Measurements from ENCODE around the gene OTUD7B.

Gene OTUD7B

DNA sequence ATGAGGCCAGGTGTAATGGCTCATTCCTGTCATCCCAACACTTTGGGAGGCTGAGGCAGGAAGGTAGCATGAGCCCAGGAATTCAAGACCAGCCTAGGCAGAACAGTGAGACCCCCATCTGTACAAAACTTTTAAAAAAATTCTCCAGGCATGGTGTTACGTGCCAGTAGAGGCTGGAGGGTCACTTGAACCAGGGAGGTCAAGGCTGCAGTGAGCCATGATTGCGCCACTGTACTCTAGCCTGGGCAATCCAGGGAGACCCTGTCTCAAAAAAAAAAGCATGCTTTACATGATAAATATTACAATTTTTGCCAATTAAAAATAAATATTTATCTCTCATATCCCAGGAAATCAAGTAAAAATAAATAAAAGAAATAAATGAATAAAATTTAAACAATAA, 39.4 kb upstream of the OTUD7B start:
- Histone ChIP-seq H3K4me3 (ENCODE audit: low read length) (no peak overlapping the region), H3K36me3 (replicated peaks; ENCODE audit: insufficient read depth, low read length) (no peaks in the 10 kb centered on the region), H4K20me1 (ENCODE audit: insufficient read depth, low read length) (no peaks in the 10 kb centered on the region), H3K4me2 (ENCODE audit: low read depth, low read length) (no peak overlapping the region), H3F3A (ENCODE audit: insufficient read depth, low read length) (no peaks in the 10 kb centered on the region), H3K9me2 (replicated peaks; ENCODE audit: insufficient read depth, low read length) (no peaks in the 10 kb centered on the region), H3K9me3 (replicated peaks; ENCODE audit: insufficient read depth, low read length) (no peaks in the 10 kb centered on the region), H2AFZ (ENCODE audit: low read length) (no peak overlapping the region), H3K79me2 (ENCODE audit: low read length) (no peaks in the 10 kb centered on the region), H3K9ac (ENCODE audit: low read length) (no peak overlapping the region), H3K4me1 (ENCODE audit: low read length) (peaks cover 12% of the 10 kb centered on the region), H3K27me3 (replicated peaks; ENCODE audit: insufficient read depth, low read length) (no peaks in the 10 kb centered on the region), H3K27ac (ENCODE audit: low read length) (no peak overlapping the region)
- DNase-seq = no peak
- TF ChIP-seq EZH2 (optimal IDR thresholded peaks at IDR 0.05; ENCODE audit: low read depth, low read length) (no peak), EZH2phosphoT487 (IDR thresholded peaks at IDR 0.05; ENCODE audit: low read length) (no peak)
- TF ChIP-seq, protein P1, sequence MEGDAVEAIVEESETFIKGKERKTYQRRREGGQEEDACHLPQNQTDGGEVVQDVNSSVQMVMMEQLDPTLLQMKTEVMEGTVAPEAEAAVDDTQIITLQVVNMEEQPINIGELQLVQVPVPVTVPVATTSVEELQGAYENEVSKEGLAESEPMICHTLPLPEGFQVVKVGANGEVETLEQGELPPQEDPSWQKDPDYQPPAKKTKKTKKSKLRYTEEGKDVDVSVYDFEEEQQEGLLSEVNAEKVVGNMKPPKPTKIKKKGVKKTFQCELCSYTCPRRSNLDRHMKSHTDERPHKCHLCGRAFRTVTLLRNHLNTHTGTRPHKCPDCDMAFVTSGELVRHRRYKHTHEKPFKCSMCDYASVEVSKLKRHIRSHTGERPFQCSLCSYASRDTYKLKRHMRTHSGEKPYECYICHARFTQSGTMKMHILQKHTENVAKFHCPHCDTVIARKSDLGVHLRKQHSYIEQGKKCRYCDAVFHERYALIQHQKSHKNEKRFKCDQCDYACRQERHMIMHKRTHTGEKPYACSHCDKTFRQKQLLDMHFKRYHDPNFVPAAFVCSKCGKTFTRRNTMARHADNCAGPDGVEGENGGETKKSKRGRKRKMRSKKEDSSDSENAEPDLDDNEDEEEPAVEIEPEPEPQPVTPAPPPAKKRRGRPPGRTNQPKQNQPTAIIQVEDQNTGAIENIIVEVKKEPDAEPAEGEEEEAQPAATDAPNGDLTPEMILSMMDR (IDR thresholded peaks at IDR 0.05; ENCODE audit: low read length) = no peak

DNA sequence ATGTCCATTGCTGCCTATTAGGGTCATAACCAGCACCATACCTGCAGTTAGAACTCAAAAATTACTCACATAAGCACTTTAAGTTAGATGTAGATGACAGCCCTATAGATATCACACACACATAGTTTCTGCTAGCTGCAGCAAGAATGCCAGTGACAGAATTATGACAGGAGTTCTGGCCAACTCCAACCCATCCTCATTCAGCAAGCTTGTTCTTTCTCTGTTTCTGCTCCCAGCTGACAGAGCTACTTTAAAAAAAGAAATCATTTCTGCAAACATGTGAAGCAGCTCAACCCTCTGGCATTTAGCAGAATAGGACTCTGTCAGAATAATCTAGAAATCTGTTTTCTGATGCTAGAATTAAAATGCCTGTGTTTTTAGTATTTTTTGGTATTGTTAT, 23.8 kb upstream of the OTUD7B start:
- TF ChIP-seq EZH2phosphoT487 (IDR thresholded peaks at IDR 0.05; ENCODE audit: low read length) = no peak
- TF ChIP-seq, protein P1 (IDR thresholded peaks at IDR 0.05; ENCODE audit: low read length) = no peak
- TF ChIP-seq EZH2 (optimal IDR thresholded peaks at IDR 0.05; ENCODE audit: low read depth, low read length) = no peak
- DNase-seq = no peak
- H3K4me2 ChIP-seq (ENCODE audit: low read depth, low read length) = no peak overlapping the region
- no peak overlapping the region for H3K27ac ChIP-seq (ENCODE audit: low read length)
- H3F3A ChIP-seq (ENCODE audit: insufficient read depth, low read length) = no peaks in the 10 kb centered on the region
- H3K9ac ChIP-seq (ENCODE audit: low read length) = no peak overlapping the region
- H2AFZ ChIP-seq (ENCODE audit: low read length) = no peak overlapping the region
- no peaks in the 10 kb centered on the region for H3K36me3 ChIP-seq (replicated peaks; ENCODE audit: insufficient read depth, low read length)
- H3K4me1 ChIP-seq (ENCODE audit: low read length) = no peaks in the 10 kb centered on the region
- H3K4me3 ChIP-seq (ENCODE audit: low read length) = no peak overlapping the region
- H3K9me3 ChIP-seq (replicated peaks; ENCODE audit: insufficient read depth, low read length) = no peaks in the 10 kb centered on the region
- no peaks in the 10 kb centered on the region for H3K9me2 ChIP-seq (replicated peaks; ENCODE audit: insufficient read depth, low read length)
- H4K20me1 ChIP-seq (ENCODE audit: insufficient read depth, low read length) = no peaks in the 10 kb centered on the region
- no peaks in the 10 kb centered on the region for H3K79me2 ChIP-seq (ENCODE audit: low read length)
- no peaks in the 10 kb centered on the region for H3K27me3 ChIP-seq (replicated peaks; ENCODE audit: insufficient read depth, low read length)

DNA sequence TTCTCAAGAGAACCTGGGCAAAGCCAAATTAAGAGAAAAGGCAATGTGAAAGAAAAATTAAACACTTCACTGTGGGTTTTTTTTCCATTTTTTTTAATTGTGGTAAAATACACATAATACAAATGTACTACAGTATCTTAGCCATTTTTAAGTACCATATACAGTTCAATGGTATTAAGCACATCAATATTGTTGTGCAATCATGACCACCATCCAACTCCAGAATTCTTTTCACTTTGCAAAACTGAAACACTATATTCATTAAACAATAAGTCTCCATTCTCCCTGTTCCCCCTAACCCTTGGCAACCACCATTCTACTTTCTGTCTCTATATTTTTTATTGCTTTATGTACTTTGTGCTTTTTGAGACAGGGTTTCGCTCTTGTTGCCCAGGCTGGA, 17.8 kb upstream of the OTUD7B start:
- no peaks in the 10 kb centered on the region for H3K27me3 ChIP-seq (replicated peaks; ENCODE audit: insufficient read depth, low read length)
- TF ChIP-seq EZH2 (optimal IDR thresholded peaks at IDR 0.05; ENCODE audit: low read depth, low read length) (no peak), EZH2phosphoT487 (IDR thresholded peaks at IDR 0.05; ENCODE audit: low read length) (no peak)
- TF ChIP-seq, protein P1 (IDR thresholded peaks at IDR 0.05; ENCODE audit: low read length) = no peak
- H3K9me2 ChIP-seq (replicated peaks; ENCODE audit: insufficient read depth, low read length) = no peaks in the 10 kb centered on the region
- no peak overlapping the region for H3K4me2 ChIP-seq (ENCODE audit: low read depth, low read length)
- H3K9me3 ChIP-seq (replicated peaks; ENCODE audit: insufficient read depth, low read length) = no peaks in the 10 kb centered on the region
- H4K20me1 ChIP-seq (ENCODE audit: insufficient read depth, low read length) = no peaks in the 10 kb centered on the region
- H3K4me1 ChIP-seq (ENCODE audit: low read length) = no peaks in the 10 kb centered on the region
- no peak overlapping the region for H3K9ac ChIP-seq (ENCODE audit: low read length)
- no peak for DNase-seq
- H3K27ac ChIP-seq (ENCODE audit: low read length) = no peak overlapping the region
- H3F3A ChIP-seq (ENCODE audit: insufficient read depth, low read length) = no peaks in the 10 kb centered on the region
- no peaks in the 10 kb centered on the region for H3K79me2 ChIP-seq (ENCODE audit: low read length)
- no peak overlapping the region for H2AFZ ChIP-seq (ENCODE audit: low read length)
- H3K4me3 ChIP-seq (ENCODE audit: low read length) = no peak overlapping the region
- H3K36me3 ChIP-seq (replicated peaks; ENCODE audit: insufficient read depth, low read length) = no peaks in the 10 kb centered on the region
